Left lung (tissue), 10 donors: ENCODE data around the gene FAM228A. TPM values are rescaled to one million over a fixed set of nuclear protein-coding genes. Genes with fewer than 3 reads are reported as not detected.
A peak's percentile ranks its signal among the peaks of the same experiment; 100 is the strongest.
"Not testable (repeated sequence)": the region's sequence is repeated elsewhere in the genome, so short reads cannot be mapped to it uniquely, and the experiment has no call there.

ENCODE experiments used
- ATAC-seq: fragments of 200-7000 bp; cut with Tn5 transposase; one replicate; pipeline ENCODE4 v1.9.1; 2020; ENCODE audit warnings: moderate library complexity
- DNase-seq, 4 donors: peaks; one replicate each; pipeline ENCODE4 v3.0.0-alpha.2; 2013 to 2020
- H3K27ac ChIP-seq, 2 donors: fragments of 200-600 bp; sonication (generic) in 1 of 2; one replicate each; pipeline versions ENCODE4 v1.5.0 to v1.8.0; 2020 to 2021
- H3K27me3 ChIP-seq, 2 donors: fragments of 200-600 bp; sonication (generic) in 1 of 2; one replicate each; pipeline versions ENCODE4 v1.5.0 to v1.8.0; 2020 to 2021
- H3K36me3 ChIP-seq, 2 donors: fragments of 200-600 bp; sonication (generic) in 1 of 2; one replicate each; pipeline versions ENCODE4 v1.5.0 to v1.8.0; 2020 to 2021
- H3K4me1 ChIP-seq, 2 donors: fragments of 200-600 bp; one replicate each; pipeline ENCODE4 v1.8.0; 2021
- H3K4me3 ChIP-seq, 2 donors: fragments of 200-600 bp; sonication (generic) in 1 of 2; one replicate each; pipeline versions ENCODE4 v1.5.0 to v1.8.0; 2020 to 2021; ENCODE audit warnings: mild to moderate bottlenecking in 1 of 2
- H3K9me3 ChIP-seq, 2 donors: fragments of 200-600 bp; sonication (generic) in 1 of 2; one replicate each; pipeline versions ENCODE4 v1.5.0 to v1.8.0; 2020 to 2021
- intact Hi-C, 2 donors: fragments of 100-400 bp; cut with DNase I; formaldehyde crosslinking; loops; one replicate each; pipeline versions ENCODE4 v1.11.2 to v1.14.2; 2022
- polyA plus RNA-seq, 6 donors: library from polyadenylated mRNA; unstranded; fragments of 120-200 nt; gene quantifications; one replicate each; pipeline ENCODE4 v1.2.1, GENCODE V29; 2013; ENCODE audit not compliant: insufficient read length in 6 of 6
- total RNA-seq, 2 donors: library from RNA; stranded (reverse); fragmentation: NEBNext Ultra II Directional; extraction: Animal tissue kit (Norgen Biotek cat#: 25700); gene quantifications; one replicate each; pipeline ENCODE4 v1.2.1, GENCODE V29; 2021
- TF ChIP-seq, protein P1 (sequence below), 2 donors: fragments of 200-600 bp; sonication (generic) in 1 of 2; IDR thresholded peaks; one replicate each; pipeline versions ENCODE4 v1.5.0 to v1.8.0; 2021; ENCODE audit warnings: antibody characterized with exemption in 2 of 2
- donor health status: DM: no; HTN: yes; CAD: no.
- donor health status: DM: no; HTN: no; CAD: no.

Gene FAM228A
- total and polyA plus RNA-seq, 8 donors = 0.41 to 3.4 (median 1.4) TPM

DNA sequence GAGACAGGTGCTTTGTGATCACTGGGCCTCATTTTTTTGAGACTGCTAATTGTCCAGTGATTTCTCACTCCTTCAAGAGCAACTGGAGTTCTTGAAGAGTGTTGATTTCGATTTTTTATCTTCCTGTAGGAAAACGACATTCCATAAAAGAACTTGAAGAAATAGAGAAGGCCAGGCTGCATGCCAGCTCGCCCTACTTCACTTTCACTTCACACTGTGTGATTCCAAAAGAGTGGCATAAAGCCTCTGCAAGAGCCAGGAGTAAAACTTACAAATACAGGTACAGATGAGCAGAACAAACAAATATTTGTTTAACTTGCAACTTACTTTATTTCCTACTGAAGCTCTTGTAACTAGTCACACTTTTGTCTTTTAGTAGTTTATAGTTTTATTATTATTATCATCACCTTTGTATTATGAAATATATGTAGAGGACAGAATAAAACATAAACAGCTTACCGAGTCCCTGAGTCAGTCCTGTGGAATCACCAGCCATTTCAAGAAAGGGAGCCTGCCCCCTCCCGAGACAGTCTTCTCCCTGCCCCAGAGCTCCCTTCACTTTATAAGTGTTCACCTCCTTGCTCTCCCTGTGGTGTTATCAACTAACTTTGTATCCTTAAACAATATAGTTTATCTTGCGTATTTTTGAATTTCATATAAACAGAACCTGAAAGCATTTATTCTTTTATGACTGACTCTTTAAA is 8.7 kb downstream of the FAM228A start:
- DNase-seq (peak in 3 of 4 donors; percentile 9 to 51 (median 45)), ATAC-seq (peak; percentile 79)
- Histone ChIP-seq H3K4me1 (no peaks in the 10 kb centered on the region), H3K27me3 (no peaks in the 10 kb centered on the region), H3K4me3 (no peak overlapping the region), H3K36me3 (no peaks in the 10 kb centered on the region), H3K27ac (peak overlapping the region in 1 of 2 donors; percentile 31), H3K9me3 (no peaks in the 10 kb centered on the region)
- intact Hi-C loops = no loop called here
- TF ChIP-seq, protein P1, sequence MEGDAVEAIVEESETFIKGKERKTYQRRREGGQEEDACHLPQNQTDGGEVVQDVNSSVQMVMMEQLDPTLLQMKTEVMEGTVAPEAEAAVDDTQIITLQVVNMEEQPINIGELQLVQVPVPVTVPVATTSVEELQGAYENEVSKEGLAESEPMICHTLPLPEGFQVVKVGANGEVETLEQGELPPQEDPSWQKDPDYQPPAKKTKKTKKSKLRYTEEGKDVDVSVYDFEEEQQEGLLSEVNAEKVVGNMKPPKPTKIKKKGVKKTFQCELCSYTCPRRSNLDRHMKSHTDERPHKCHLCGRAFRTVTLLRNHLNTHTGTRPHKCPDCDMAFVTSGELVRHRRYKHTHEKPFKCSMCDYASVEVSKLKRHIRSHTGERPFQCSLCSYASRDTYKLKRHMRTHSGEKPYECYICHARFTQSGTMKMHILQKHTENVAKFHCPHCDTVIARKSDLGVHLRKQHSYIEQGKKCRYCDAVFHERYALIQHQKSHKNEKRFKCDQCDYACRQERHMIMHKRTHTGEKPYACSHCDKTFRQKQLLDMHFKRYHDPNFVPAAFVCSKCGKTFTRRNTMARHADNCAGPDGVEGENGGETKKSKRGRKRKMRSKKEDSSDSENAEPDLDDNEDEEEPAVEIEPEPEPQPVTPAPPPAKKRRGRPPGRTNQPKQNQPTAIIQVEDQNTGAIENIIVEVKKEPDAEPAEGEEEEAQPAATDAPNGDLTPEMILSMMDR (IDR thresholded peaks at IDR 0.05) = no peak

DNA sequence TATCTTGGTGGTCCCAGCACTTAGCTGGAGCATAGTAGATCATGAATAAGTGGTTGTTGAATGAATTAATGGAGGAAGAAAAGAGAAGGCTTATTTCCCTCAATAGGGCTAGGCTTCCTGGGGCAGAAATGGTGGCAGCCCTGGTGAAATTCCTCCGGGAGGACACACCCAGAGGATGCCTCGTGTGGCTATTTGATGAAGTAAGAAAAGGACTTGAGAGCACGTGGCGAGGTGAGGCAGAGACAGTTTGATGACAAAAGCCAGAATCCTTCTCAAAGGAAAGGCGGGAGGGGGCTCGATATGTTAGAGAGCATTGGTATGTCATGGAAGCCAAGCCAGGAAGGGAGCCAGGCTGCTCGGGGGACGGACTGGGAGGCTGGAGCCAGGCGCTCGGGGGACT is 14.7 kb downstream of the FAM228A start:
- Histone ChIP-seq H3K27ac (no peak overlapping the region), H3K4me3 (no peak overlapping the region), H3K36me3 (no peaks in the 10 kb centered on the region), H3K4me1 (no peaks in the 10 kb centered on the region), H3K27me3 (no peaks in the 10 kb centered on the region), H3K9me3 (no peaks in the 10 kb centered on the region)
- intact Hi-C loops = no loop called here
- DNase-seq = no peak
- ATAC-seq = no peak
- TF ChIP-seq, protein P1 (IDR thresholded peaks at IDR 0.05) = no peak

DNA sequence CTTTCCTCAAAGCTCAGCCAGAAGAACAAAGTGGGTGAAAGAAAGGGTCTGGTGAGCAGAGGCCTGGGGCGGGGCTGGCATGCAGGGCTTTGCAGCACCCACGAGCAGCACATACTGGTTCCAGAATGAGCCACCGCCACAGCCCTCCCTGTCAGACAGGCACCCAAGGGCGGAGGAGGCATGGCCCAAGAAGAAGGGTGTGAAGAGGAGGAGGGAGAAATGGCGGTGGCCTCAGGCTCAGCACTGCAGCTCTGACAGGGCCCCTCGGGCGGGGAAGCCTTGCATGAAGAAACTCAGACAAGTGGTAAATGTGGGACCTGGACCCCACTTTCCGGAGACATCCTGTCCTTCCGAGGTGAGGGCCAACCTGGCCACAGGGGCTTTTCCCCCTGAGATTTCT is 15.7 kb downstream of the FAM228A start:
- H3K27me3 ChIP-seq = no peaks in the 10 kb centered on the region
- H3K27ac ChIP-seq = no peak overlapping the region
- ATAC-seq (no peak), DNase-seq (no peak)
- no peak overlapping the region for H3K4me3 ChIP-seq
- TF ChIP-seq, protein P1 (IDR thresholded peaks at IDR 0.05) = no peak
- intact Hi-C loops = no loop called here
- no peaks in the 10 kb centered on the region for H3K4me1 ChIP-seq
- H3K9me3 ChIP-seq = no peaks in the 10 kb centered on the region
- no peaks in the 10 kb centered on the region for H3K36me3 ChIP-seq

DNA sequence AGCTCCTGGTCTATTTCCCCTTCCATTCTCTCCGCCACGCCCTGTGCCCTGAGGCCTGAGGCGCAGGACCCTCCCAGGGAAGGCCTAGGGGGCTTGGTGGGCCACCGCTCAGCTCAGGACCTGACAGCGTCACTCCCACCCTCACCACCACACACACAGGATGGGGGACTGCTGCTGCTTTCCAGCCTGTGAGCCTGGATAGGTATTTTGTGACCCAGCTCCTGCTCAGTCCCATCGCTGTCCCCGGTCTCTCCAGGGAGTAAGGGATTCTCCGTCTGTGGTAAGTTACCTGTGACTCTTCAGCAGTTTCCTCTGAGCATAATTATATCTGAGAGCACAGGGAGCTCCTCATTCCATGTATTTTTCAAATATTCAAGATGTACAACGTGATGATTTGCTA is 16.3 kb downstream of the FAM228A start:
- no peaks in the 10 kb centered on the region for H3K36me3 ChIP-seq
- ATAC-seq (no peak), DNase-seq (no peak)
- H3K27ac ChIP-seq = no peak overlapping the region
- no peaks in the 10 kb centered on the region for H3K27me3 ChIP-seq
- no peaks in the 10 kb centered on the region for H3K4me1 ChIP-seq
- intact Hi-C loops = no loop called here
- TF ChIP-seq, protein P1 (IDR thresholded peaks at IDR 0.05) = no peak
- H3K4me3 ChIP-seq = no peak overlapping the region
- no peaks in the 10 kb centered on the region for H3K9me3 ChIP-seq

DNA sequence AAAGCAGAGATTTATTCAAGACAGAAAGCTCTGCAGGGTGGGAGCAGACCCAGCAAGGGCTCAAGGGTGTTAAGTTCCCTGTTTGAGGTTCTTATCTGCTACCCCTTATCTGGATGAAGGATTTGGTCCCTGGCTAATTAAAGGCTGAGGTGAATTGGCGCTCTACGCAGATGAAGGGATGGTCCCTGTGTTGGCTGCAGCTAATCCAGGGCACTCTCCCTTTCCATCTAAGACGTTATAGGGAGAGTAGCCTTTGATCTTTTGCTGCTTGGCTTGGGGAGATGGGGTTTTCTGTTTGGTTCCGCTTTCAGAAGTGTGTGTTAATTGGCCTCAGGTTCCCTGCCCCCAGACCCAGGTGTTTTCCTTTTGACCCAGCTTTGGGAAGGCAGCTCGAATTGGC is 17.0 kb downstream of the FAM228A start:
- H3K27ac ChIP-seq = no peak overlapping the region
- H3K4me1 ChIP-seq = no peaks in the 10 kb centered on the region
- ATAC-seq (no peak), DNase-seq (no peak)
- no peaks in the 10 kb centered on the region for H3K9me3 ChIP-seq
- TF ChIP-seq, protein P1 (IDR thresholded peaks at IDR 0.05) = no peak
- no peaks in the 10 kb centered on the region for H3K36me3 ChIP-seq
- no peaks in the 10 kb centered on the region for H3K27me3 ChIP-seq
- intact Hi-C loops = no loop called here
- H3K4me3 ChIP-seq = no peak overlapping the region

DNA sequence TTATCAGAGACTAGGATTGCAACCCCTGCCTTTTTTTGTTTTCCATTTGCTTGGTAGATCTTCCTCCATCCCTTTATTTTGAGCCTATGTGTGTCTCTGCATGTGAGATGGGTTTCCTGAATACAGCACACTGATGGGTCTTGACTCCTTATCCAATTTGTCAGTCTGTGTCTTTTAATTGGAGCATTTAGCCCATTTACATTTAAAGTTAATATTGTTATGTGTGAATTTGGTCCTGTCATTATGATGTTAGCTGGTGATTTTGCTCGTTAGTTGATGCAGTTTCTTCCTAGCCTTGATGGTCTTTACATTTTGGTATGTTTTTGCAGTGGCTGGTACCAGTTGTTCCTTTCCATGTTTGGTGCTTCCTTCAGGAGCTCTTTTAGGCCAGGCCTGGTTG is 22.4 kb downstream of the FAM228A start:
- H3K27ac ChIP-seq, H3K9me3 ChIP-seq, H3K4me1 ChIP-seq, intact Hi-C loops, H3K4me3 ChIP-seq, ATAC-seq, DNase-seq, H3K27me3 ChIP-seq: not testable (repeated sequence)
- H3K36me3 ChIP-seq = peaks cover 0 to 19% of the 10 kb centered on the region in 2 donors
